D721Med (cell line): ENCODE data around the gene MYLK3.

Source experiments
- DNase-seq: peaks from one replicate; pipeline ENCODE4 v3.0.0; 2011; ENCODE audit warnings: low spot score; ENCODE audit not compliant: insufficient read length
- FAIRE-seq: peaks from 2 replicates; lab custom pipeline; 2011; peaks lifted over from hg19 to GRCh38; lab: Jason Lieb, UNC
- CTCF ChIP-seq: IDR thresholded peaks from 2 replicates; pipeline ENCODE4 v1.5.1; 2012; ENCODE audit warnings: mild to moderate bottlenecking, control low read depth; ENCODE audit not compliant: insufficient read depth; ENCODE audit errors: missing control alignments

MYLK3 gene

DNA sequence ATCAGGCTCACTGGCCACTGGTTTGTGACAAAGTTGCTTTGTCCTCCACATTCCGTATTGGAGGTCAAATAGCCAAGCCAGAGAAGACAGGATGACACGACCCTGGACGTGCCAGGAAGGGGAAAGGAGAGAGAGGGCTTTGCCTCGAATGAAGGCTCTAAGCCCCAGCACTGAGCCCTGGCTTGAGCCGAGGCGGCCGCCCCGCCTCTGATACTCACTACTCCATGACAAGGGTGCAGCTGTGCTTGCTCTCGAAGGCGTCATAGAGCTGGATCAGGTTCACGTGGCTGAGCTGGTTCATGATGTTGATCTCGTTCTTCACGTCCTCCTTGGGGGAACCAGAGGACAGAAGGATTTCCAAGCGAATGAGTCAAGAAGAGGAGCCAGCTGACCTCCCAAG is 19.3 kb downstream of the MYLK3 start:
- no peak for TF ChIP-seq CTCF
- FAIRE-seq (no peak), DNase-seq (no peak)

- DNase-seq (no peak), FAIRE-seq (no peak)
- no peak for TF ChIP-seq CTCF
Observed at GRCh38 chr16:46727630-46728029, 20.5 kb downstream of the MYLK3 start.

- no peak for FAIRE-seq
- TF ChIP-seq CTCF, result no peak
- no peak for DNase-seq
Observed at GRCh38 chr16:46727184-46727583, 21.0 kb downstream of the MYLK3 start.

DNA sequence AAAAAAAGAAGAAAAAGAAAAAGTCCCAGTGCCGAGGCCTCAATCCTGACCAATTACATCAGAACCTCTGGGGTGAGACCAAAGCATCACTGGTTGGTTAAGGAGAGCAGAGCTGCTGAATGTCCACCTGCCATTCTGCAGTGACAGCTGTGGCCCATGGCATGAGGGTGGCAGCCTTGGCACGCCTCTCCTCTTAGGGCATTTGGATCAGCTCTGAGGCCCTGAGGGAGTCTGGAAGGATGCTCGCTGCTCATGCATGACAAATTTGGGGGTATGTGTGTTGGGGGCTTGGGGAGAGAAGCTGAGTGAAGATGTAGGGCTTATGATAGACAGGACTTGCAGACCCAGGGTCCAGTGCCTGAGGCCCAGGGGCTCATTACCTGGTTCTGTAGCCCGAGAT is 26.3 kb downstream of the MYLK3 start:
- FAIRE-seq (no peak), DNase-seq (no peak)
- no peak for TF ChIP-seq CTCF

DNA sequence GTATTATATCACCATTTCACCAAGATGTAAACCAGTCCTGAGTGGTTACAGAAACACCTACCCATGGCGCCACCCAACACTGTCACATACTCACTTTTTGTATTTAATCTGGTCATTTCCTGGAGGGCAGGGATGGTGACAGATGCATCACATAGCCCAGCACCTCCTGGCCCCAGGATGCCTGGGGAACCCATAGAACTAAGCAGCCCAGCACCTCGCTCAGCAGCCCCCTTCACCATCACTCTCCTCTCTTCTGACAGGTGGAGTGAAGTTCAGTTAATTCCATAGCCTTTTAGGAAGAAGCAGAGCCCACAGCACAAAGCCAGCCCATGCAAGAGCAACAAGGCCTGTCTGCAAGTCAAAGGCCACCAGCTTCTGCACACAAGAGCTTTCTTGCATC is 27.5 kb downstream of the MYLK3 start:
- no peak for DNase-seq
- FAIRE-seq, result no peak
- no peak for TF ChIP-seq CTCF

GRCh38 chr16:46719528-46719927 is 28.6 kb downstream of the MYLK3 start:
- FAIRE-seq (no peak), DNase-seq (no peak)
- TF ChIP-seq CTCF, result no peak

GRCh38 chr16:46718214-46718613 is 29.9 kb downstream of the MYLK3 start:
- no peak for TF ChIP-seq CTCF
- DNase-seq, result no peak
- no peak for FAIRE-seq
